Suprapubic skin (tissue), 4 donors: ENCODE results near the gene NFKBIZ. TPM values are rescaled to one million over a fixed set of nuclear protein-coding genes. Genes with fewer than 3 reads are reported as not detected.

Experiments
- DNase-seq, 2 donors: peaks; one replicate each; pipeline ENCODE4 v3.0.0-alpha.2; 2019; ENCODE audit warnings: low spot score in 2 of 2
- H3K27ac ChIP-seq: fragments of 200-600 bp; sonication (generic); one replicate; pipeline ENCODE4 v1.5.1; 2019
- H3K27me3 ChIP-seq: fragments of 200-600 bp; sonication (generic); one replicate; pipeline ENCODE4 v1.5.1; 2019
- H3K36me3 ChIP-seq: fragments of 200-600 bp; sonication (generic); one replicate; pipeline ENCODE4 v1.5.1; 2019
- H3K4me1 ChIP-seq: fragments of 200-600 bp; sonication (generic); one replicate; pipeline ENCODE4 v1.5.1; 2019
- H3K4me3 ChIP-seq: fragments of 200-600 bp; sonication (generic); one replicate; pipeline ENCODE4 v1.5.1; 2019; ENCODE audit warnings: mild to moderate bottlenecking
- H3K9me3 ChIP-seq: fragments of 200-600 bp; sonication (generic); one replicate; pipeline ENCODE4 v1.5.1; 2019
- CTCF ChIP-seq, 2 donors: fragments of 200-600 bp in 1 of 2; fragments of 450-650 bp in 1 of 2; sonication (generic) in 1 of 2; IDR thresholded peaks; one replicate each; pipeline ENCODE4 v1.5.1; 2016 to 2019; ENCODE audit warnings: antibody characterized with exemption in 2 of 2, mild to moderate bottlenecking in 1 of 2, moderate library complexity in 1 of 2
- EP300 ChIP-seq: sonication (generic); formaldehyde crosslinking; IDR thresholded peaks from one replicate; pipeline ENCODE4 v1.6.1; 2017; ENCODE audit warnings: antibody characterized with exemption
- POLR2A ChIP-seq, 2 donors: fragments of 450-650 bp; IDR thresholded peaks; one replicate each; pipeline ENCODE4 v1.6.1; 2017; ENCODE audit warnings: antibody characterized with exemption in 2 of 2, mild to moderate bottlenecking in 2 of 2, moderate library complexity in 2 of 2
- POLR2AphosphoS5 ChIP-seq, 3 donors: sonication (generic); formaldehyde crosslinking; IDR thresholded peaks; one replicate each; pipeline ENCODE4 v1.6.1; 2017; ENCODE audit warnings: antibody characterized with exemption in 3 of 3
- WGBS: methylation state at CpG from one replicate; pipeline ENCODE4 v1.1.5; 2018; 5-methylcytosine and 5-hydroxymethylcytosine counted together
- total RNA-seq, 4 donors: library from RNA; depleted of rRNA; stranded (reverse); fragments of >200 nt; gene quantifications; one replicate each; pipeline ENCODE4 v1.1.0, GENCODE V29; 2016

NFKBIZ gene
- 100 to 1,000 TPM; 142 to 311 (median 159) TPM for total RNA-seq

- Histone ChIP-seq H3K4me1 (peaks cover 39% of the 10 kb centered on the region), H3K4me3 (peak within 1 kb of the TSS; percentile 84), H3K9me3 (no peaks in the 10 kb centered on the region), H3K36me3 (peaks cover 22% of the 10 kb centered on the region), H3K27me3 (no peaks in the 10 kb centered on the region), H3K27ac (peak within 1 kb of the TSS; percentile 100)
- 1% methylated on average over 44 of the region's 95 CpGs for WGBS
- peak; percentile 98 for DNase-seq
- TF ChIP-seq POLR2A (IDR thresholded peaks at IDR 0.05) (peak; percentile 98 to 100), EP300 (no peak), POLR2AphosphoS5 (IDR thresholded peaks at IDR 0.05) (peak; percentile 80 to 96 (median 86)), CTCF (IDR thresholded peaks at IDR 0.05) (no peak)
Observed at GRCh38 chr3:101848754-101849713, at the start of gene NFKBIZ. TSS of gene NFKBIZ (plus strand) at chr3:101849514. CDS start at chr3:101849629, 115 bp downstream.

GRCh38 chr3:101801174-101801573 is 48.1 kb upstream of the NFKBIZ start:
- 92% methylated on average over 4 of the region's 4 CpGs for WGBS
- H3K36me3 ChIP-seq, result peaks cover 6% of the 10 kb centered on the region
- H3K9me3 ChIP-seq, result no peaks in the 10 kb centered on the region
- no peak for TF ChIP-seq EP300
- H3K4me3 ChIP-seq, result no peak overlapping the region
- no peak for DNase-seq
- H3K27me3 ChIP-seq, result no peaks in the 10 kb centered on the region
- H3K4me1 ChIP-seq, result no peaks in the 10 kb centered on the region
- no peak overlapping the region for H3K27ac ChIP-seq

GRCh38 chr3:101802179-101802578 is 47.1 kb upstream of the NFKBIZ start:
- WGBS, result 91% methylated on average over 2 of the region's 2 CpGs
- no peak for DNase-seq
- Histone ChIP-seq H3K4me3 (no peak overlapping the region), H3K4me1 (no peaks in the 10 kb centered on the region), H3K9me3 (no peaks in the 10 kb centered on the region), H3K36me3 (peaks cover 6% of the 10 kb centered on the region), H3K27ac (no peak overlapping the region), H3K27me3 (no peaks in the 10 kb centered on the region)
- TF ChIP-seq CTCF (IDR thresholded peaks at IDR 0.05) (no peak), POLR2AphosphoS5 (IDR thresholded peaks at IDR 0.05) (no peak), POLR2A (IDR thresholded peaks at IDR 0.05) (no peak), EP300 (no peak)

- no peak for DNase-seq
- WGBS, result 76% methylated on average over 9 of the region's 9 CpGs
Observed at GRCh38 chr3:101803173-101803782, 46.0 kb upstream of the NFKBIZ start.

GRCh38 chr3:101803939-101804338 is 45.4 kb upstream of the NFKBIZ start:
- TF ChIP-seq POLR2AphosphoS5 (IDR thresholded peaks at IDR 0.05) (no peak), EP300 (no peak)
- H3K4me1 ChIP-seq, result peaks cover 2% of the 10 kb centered on the region
- WGBS, result 91% methylated on average over 3 of the region's 3 CpGs
- no peaks in the 10 kb centered on the region for H3K27me3 ChIP-seq
- no peak for DNase-seq
- no peak overlapping the region for H3K4me3 ChIP-seq
- H3K36me3 ChIP-seq, result peaks cover 6% of the 10 kb centered on the region
- H3K9me3 ChIP-seq, result no peaks in the 10 kb centered on the region
- H3K27ac ChIP-seq, result no peak overlapping the region

More at GRCh38 chr3:101803173-101803782, 46.0 kb upstream of the NFKBIZ start:
- no peak overlapping the region for H3K27ac ChIP-seq
- no peak for TF ChIP-seq POLR2A (IDR thresholded peaks at IDR 0.05)
- TF ChIP-seq CTCF (IDR thresholded peaks at IDR 0.05), result peak; percentile 77 to 80
- H3K4me3 ChIP-seq, result no peak overlapping the region
- H3K36me3 ChIP-seq, result peaks cover 6% of the 10 kb centered on the region
- H3K9me3 ChIP-seq, result no peaks in the 10 kb centered on the region
- H3K27me3 ChIP-seq, result no peaks in the 10 kb centered on the region
- no peaks in the 10 kb centered on the region for H3K4me1 ChIP-seq

GRCh38 chr3:101806491-101806890 is 42.8 kb upstream of the NFKBIZ start:
- Histone ChIP-seq H3K36me3 (peaks cover 2% of the 10 kb centered on the region), H3K4me3 (no peak overlapping the region), H3K9me3 (no peaks in the 10 kb centered on the region), H3K27ac (no peak overlapping the region), H3K4me1 (peaks cover 12% of the 10 kb centered on the region), H3K27me3 (no peaks in the 10 kb centered on the region)
- DNase-seq, result no peak
- 52% methylated on average over 1 of the region's 1 CpG for WGBS
- no peak for TF ChIP-seq EP300
